H1 (cell line): ENCODE results near the gene MYDGF. TPM values are rescaled to one million over a fixed set of nuclear protein-coding genes. Genes with fewer than 3 reads are reported as not detected.

ENCODE experiments used
- CTCF ChIA-PET: fragments of 300-600 bp; sonication (Branson Sonifier 250); formaldehyde crosslinking; loops from one replicate; lab custom pipeline; 2021; ENCODE audit not compliant: partially characterized antibody; lab: Charles Lee
- POLR2A ChIA-PET: fragments of 300-600 bp; sonication (Branson Sonifier 250); formaldehyde crosslinking; loops from one replicate; lab custom pipeline; 2021; ENCODE audit warnings: inconsistent platforms; ENCODE audit not compliant: partially characterized antibody; lab: Charles Lee
- DNase-seq, 2 experiments: peaks; one replicate each; pipeline versions ENCODE4 v3.0.0 to v3.0.0-alpha.2; 2010 to 2022; ENCODE audit warnings: low spot score in 2 of 2, low read depth in 1 of 2, mixed read lengths in 1 of 2
- FAIRE-seq: peaks from 2 replicates; lab custom pipeline; 2011; peaks lifted over from hg19 to GRCh38; lab: Jason Lieb, UNC
- H2AFZ ChIP-seq: 2 replicates; pipeline ENCODE4 v1.8.1; 2012; ENCODE audit warnings: low read length, inconsistent platforms
- H2AK5ac ChIP-seq: 2 replicates; pipeline ENCODE4 v1.6.1; 2013; ENCODE audit warnings: low read depth, low read length
- H2BK120ac ChIP-seq: replicated peaks from 2 replicates; pipeline ENCODE3; 2013; ENCODE audit warnings: low read depth, low read length, inconsistent platforms
- H2BK12ac ChIP-seq: 2 replicates; pipeline ENCODE4 v1.6.1; 2013; ENCODE audit warnings: low read depth, low read length
- H2BK15ac ChIP-seq: 2 replicates; pipeline ENCODE4 v1.6.1; 2013; ENCODE audit warnings: low read length
- H2BK20ac ChIP-seq: 2 replicates; pipeline ENCODE4 v1.6.1; 2013; ENCODE audit warnings: low read length
- H2BK5ac ChIP-seq: 2 replicates; pipeline ENCODE4 v1.6.1; 2013; ENCODE audit warnings: low read depth, low read length
- H3K14ac ChIP-seq: 2 replicates; pipeline ENCODE4 v1.6.1; 2013; ENCODE audit warnings: inconsistent platforms; ENCODE audit not compliant: insufficient read length
- H3K18ac ChIP-seq: 2 replicates; pipeline ENCODE4 v1.6.1; 2013; ENCODE audit warnings: low read length; ENCODE audit errors: extremely low read depth
- H3K23ac ChIP-seq: 2 replicates; pipeline ENCODE4 v1.6.1; 2013; ENCODE audit warnings: inconsistent platforms; ENCODE audit not compliant: insufficient read length
- H3K23me2 ChIP-seq: 2 replicates; pipeline ENCODE4 v1.6.1; 2013; ENCODE audit warnings: low read depth, low read length
- H3K27ac ChIP-seq: 2 replicates; pipeline ENCODE4 v1.6.1; 2011; ENCODE audit warnings: low read depth, low read length, inconsistent platforms
- H3K27me3 ChIP-seq, 4 experiments: replicated peaks in 1 of 4; 1 replicate in 1 of 4; 2 replicates in 3 of 4; pipeline versions ENCODE4 v1.6.1 to v1.8.1; 2011 to 2013; ENCODE audit warnings: low read length in 3 of 4, mild to moderate bottlenecking in 3 of 4, inconsistent platforms in 2 of 4, mixed read lengths in 2 of 4, moderate library complexity in 1 of 4; ENCODE audit not compliant: control insufficient read depth in 3 of 4, insufficient read depth in 3 of 4; ENCODE audit errors: extremely low read depth in 1 of 4
- H3K36me3 ChIP-seq, 4 experiments: 2 replicates each; pipeline versions ENCODE4 v1.6.1 to v1.8.1; 2011 to 2013; ENCODE audit warnings: mild to moderate bottlenecking in 4 of 4, low read length in 3 of 4, moderate library complexity in 2 of 4, control low read depth in 1 of 4, inconsistent platforms in 1 of 4; ENCODE audit not compliant: insufficient read depth in 4 of 4, control insufficient read depth in 2 of 4
- H3K4ac ChIP-seq: replicated peaks from 2 replicates; pipeline ENCODE3; 2013; ENCODE audit warnings: low read length, low read depth, mixed read lengths, inconsistent platforms; ENCODE audit not compliant: insufficient read length
- H3K4me1 ChIP-seq, 4 experiments: replicated peaks in 1 of 4; 1 replicate in 1 of 4; 2 replicates in 3 of 4; pipeline versions ENCODE4 v1.6.1 to v1.8.1; 2011 to 2013; ENCODE audit warnings: low read length in 3 of 4, inconsistent platforms in 2 of 4, mixed read lengths in 1 of 4; ENCODE audit not compliant: insufficient read depth in 4 of 4, control insufficient read depth in 3 of 4
- H3K4me2 ChIP-seq, 2 experiments: 2 replicates each; pipeline versions ENCODE4 v1.6.1 to v1.8.1; 2011 to 2013; ENCODE audit warnings: low read depth in 2 of 2, low read length in 2 of 2, control low read depth in 1 of 2, inconsistent platforms in 1 of 2, mild to moderate bottlenecking in 1 of 2; ENCODE audit not compliant: insufficient read depth in 1 of 2
- H3K4me3 ChIP-seq, 4 experiments: fragments of 200-600, 300-600 bp in 1 of 4; sonication (generic), shearing (Covaris generic), sonication (Bioruptor Twin) in 1 of 4; 2 replicates each; pipeline versions ENCODE4 v1.5.1 to v1.8.1; 2011 to 2016; ENCODE audit warnings: low read length in 4 of 4, low read depth in 3 of 4, control low read depth in 2 of 4, inconsistent platforms in 2 of 4, mild to moderate bottlenecking in 2 of 4, mixed read lengths in 1 of 4, moderate library complexity in 1 of 4; ENCODE audit not compliant: insufficient read depth in 2 of 4; ENCODE audit errors: extremely low read depth in 1 of 4
- H3K56ac ChIP-seq: replicated peaks from 2 replicates; pipeline ENCODE3; 2013; ENCODE audit warnings: low read depth, mild to moderate bottlenecking, mixed read lengths, low read length, inconsistent platforms; ENCODE audit not compliant: insufficient read length
- H3K79me1 ChIP-seq: 2 replicates; pipeline ENCODE4 v1.6.1; 2013; ENCODE audit warnings: low read depth, low read length, control low read depth
- H3K79me2 ChIP-seq, 2 experiments: 2 replicates each; pipeline versions ENCODE4 v1.6.1 to v1.8.1; 2012 to 2013; ENCODE audit warnings: low read length in 2 of 2, mild to moderate bottlenecking in 2 of 2, inconsistent platforms in 1 of 2; ENCODE audit not compliant: insufficient read depth in 2 of 2, control insufficient read depth in 1 of 2
- H3K9ac ChIP-seq, 4 experiments: replicated peaks in 1 of 4; 1 replicate in 1 of 4; 2 replicates in 3 of 4; pipeline versions ENCODE4 v1.6.1 to v1.8.1; 2011 to 2013; ENCODE audit warnings: low read depth in 3 of 4, low read length in 3 of 4, control low read depth in 2 of 4, mild to moderate bottlenecking in 2 of 4, moderate library complexity in 2 of 4, inconsistent platforms in 1 of 4; ENCODE audit errors: extremely low read depth in 1 of 4
- H3K9me3 ChIP-seq, 2 experiments: 2 replicates each; pipeline versions ENCODE4 v1.6.1 to v1.8.1; 2012 to 2013; ENCODE audit warnings: mild to moderate bottlenecking in 2 of 2, moderate library complexity in 2 of 2, control low read depth in 1 of 2, inconsistent platforms in 1 of 2, low read depth in 1 of 2, low read length in 1 of 2, mixed read lengths in 1 of 2; ENCODE audit not compliant: insufficient read depth in 2 of 2
- H4K20me1 ChIP-seq, 2 experiments: replicated peaks in 1 of 2; 2 replicates each; pipeline versions ENCODE3 to v1.8.1; 2011 to 2013; ENCODE audit warnings: inconsistent platforms in 2 of 2, low read length in 2 of 2, mild to moderate bottlenecking in 1 of 2; ENCODE audit not compliant: insufficient read depth in 2 of 2, control insufficient read depth in 1 of 2
- H4K5ac ChIP-seq: 2 replicates; pipeline ENCODE4 v1.6.1; 2013; ENCODE audit warnings: low read length, low read depth, mixed read lengths, inconsistent platforms; ENCODE audit not compliant: insufficient read length
- H4K8ac ChIP-seq: 2 replicates; pipeline ENCODE4 v1.8.0; 2013; ENCODE audit warnings: mild to moderate bottlenecking, moderate library complexity, low read length, inconsistent platforms; ENCODE audit not compliant: insufficient read depth; ENCODE audit errors: extremely low read depth
- H4K91ac ChIP-seq: replicated peaks from 2 replicates; pipeline ENCODE3; 2013; ENCODE audit warnings: low read length, mixed read lengths, inconsistent platforms; ENCODE audit not compliant: insufficient read length
- BRCA1 ChIP-seq: IDR thresholded peaks from 2 replicates; pipeline ENCODE4 v1.6.1; 2012; ENCODE audit warnings: low read depth, low read length, improper control_type of control experiment
- SIRT6 ChIP-seq: IDR thresholded peaks from one replicate; pipeline ENCODE4 v1.7.1; 2012; ENCODE audit warnings: low read length, inconsistent platforms
- TCF12 ChIP-seq: IDR thresholded peaks from 2 replicates; pipeline ENCODE4 v1.6.1; 2011; ENCODE audit warnings: low read depth, mild to moderate bottlenecking, low read length
- WGBS, 2 experiments: shearing (Covaris generic) in 1 of 2; methylation state at CpG; one replicate each; pipeline versions ENCODE4 v1.1.6 to v1.1.7; 2013 to 2015; ENCODE audit warnings: low lambda C conversion rate in 2 of 2, mixed read lengths in 2 of 2, inconsistent platforms in 1 of 2, low coverage in 1 of 2, missing lambda C conversion rate in 1 of 2; ENCODE audit not compliant: insufficient replicate concordance in 2 of 2, insufficient coverage in 1 of 2, insufficient read length in 1 of 2; ENCODE audit errors: extremely low coverage in 1 of 2, missing lambda C conversion rate in 1 of 2; 5-methylcytosine and 5-hydroxymethylcytosine counted together
- polyA plus RNA-seq, 7 experiments: library from polyadenylated mRNA; depleted of rRNA in 3 of 7; stranded (reverse) in 5 of 7; unstranded in 2 of 7; fragments of >200 nt in 5 of 7; fragments of 200-250 nt in 2 of 7; gene quantifications; 1 replicate in 5 of 7; 2 replicates in 1 of 7; 4 replicates in 1 of 7; pipeline versions ENCODE4 v1.2.1 to v1.2.3, GENCODE V29; 2011 to 2013; ENCODE audit warnings: missing spikeins in 2 of 7, mixed read lengths in 2 of 7
- total RNA-seq: library from RNA; stranded (reverse); fragmentation: NEBNext Ultra II Directional; extraction: Animal tissue kit (Norgen Biotek cat#: 25700); gene quantifications from 2 replicates; pipeline ENCODE4 v1.2.1, GENCODE V29; 2021

The MYDGF gene
- total and polyA plus RNA-seq, 2 of the 8 experiments (the other 6 are each of a cell fraction or from before 2014, with no cell fraction given): 40.6 to 51.1 TPM

- Histone ChIP-seq H4K91ac (no peak overlapping the region), H3K9me3 (no peaks in the 10 kb centered on the region), H4K5ac (no peak overlapping the region), H3K23ac (no peak overlapping the region), H2BK12ac (no peak overlapping the region), H2BK5ac (no peak overlapping the region), H3K4ac (no peak overlapping the region), H2BK120ac (no peak overlapping the region), H4K8ac (no peak overlapping the region), H3K36me3 (peaks cover 13 to 47% (median 37%) of the 10 kb centered on the region in 4 experiments; a peak in 7 of 8 replicates), H2AK5ac (no peak overlapping the region), H3K79me1 (no peaks in the 10 kb centered on the region), H4K20me1 (peaks cover 2 to 15% of the 10 kb centered on the region in 2 experiments), H2AFZ (no peak overlapping the region), H3K4me3 (no peak overlapping the region), H3K79me2 (no peaks in the 10 kb centered on the region), H3K27me3 (no peaks in the 10 kb centered on the region), H3K27ac (no peak overlapping the region), H3K4me2 (no peak overlapping the region), H3K56ac (no peak overlapping the region), H3K4me1 (no peaks in the 10 kb centered on the region), H3K14ac (no peak overlapping the region), H3K18ac (no peak overlapping the region), H2BK15ac (no peak overlapping the region), H3K23me2 (no peaks in the 10 kb centered on the region), H3K9ac (no peak overlapping the region), H2BK20ac (no peak overlapping the region)
- FAIRE-seq: no peak
- TF ChIP-seq SIRT6 (no peak), BRCA1 (no peak), TCF12 (no peak)
- WGBS, 2 experiments: 81% methylated on average over 15 of the region's 15 CpGs; no CpG with 5 or more reads in 1 of the 2 experiments
- DNase-seq: no peak
- ChIA-PET POLR2A (interaction anchor here (1.4 to 1.8 kb wide), 2 partner anchors 8 to 14 kb away, joined by 4 to 5 read pairs; no protein-coding TSS in a partner anchor), CTCF (interaction anchor here (0.7 to 1.1 kb wide), 3 partner anchors 10 to 116 kb away, joined by 3 read pairs; no protein-coding TSS in a partner anchor)
Measured at GRCh38 chr19:4693471-4694121, 23.5 kb upstream of the MYDGF start.
